Transverse colon (tissue), 4 donors: ENCODE measurements around the gene PRSS50. TPM values are rescaled to one million over a fixed set of nuclear protein-coding genes. Genes with fewer than 3 reads are reported as not detected.

Experiments
- DNase-seq: peaks from one replicate; pipeline ENCODE4 v3.0.0-alpha.2; 2019
- H3K27ac ChIP-seq, 4 donors: fragments of 200-600 bp; sonication (generic); 2 replicates each; pipeline ENCODE4 v1.5.1; 2016 to 2018; ENCODE audit warnings: inconsistent platforms in 4 of 4
- H3K27me3 ChIP-seq: fragments of 200-600 bp; sonication (generic); 2 replicates; pipeline ENCODE4 v1.5.1; 2017; ENCODE audit warnings: inconsistent platforms
- H3K36me3 ChIP-seq, 4 donors: fragments of 200-600 bp; sonication (generic); 2 replicates each; pipeline ENCODE4 v1.5.1; 2017 to 2019; ENCODE audit warnings: inconsistent platforms in 4 of 4
- H3K4me1 ChIP-seq, 4 donors: fragments of 200-600 bp; sonication (generic); 2 replicates each; pipeline ENCODE4 v1.5.1; 2017 to 2020; ENCODE audit warnings: inconsistent platforms in 4 of 4
- H3K4me3 ChIP-seq, 4 donors: fragments of 200-600 bp; sonication (generic); 1 replicate in 1 of 4; 2 replicates in 3 of 4; pipeline versions ENCODE4 v1.5.1 to v1.6.1; 2017 to 2019; ENCODE audit warnings: inconsistent platforms in 4 of 4
- H3K9me3 ChIP-seq, 2 donors: fragments of 200-600 bp; sonication (generic); 2 replicates each; pipeline ENCODE4 v1.5.1; 2017 to 2019; ENCODE audit warnings: inconsistent platforms in 2 of 2
- EP300 ChIP-seq: sonication (generic); formaldehyde crosslinking; IDR thresholded peaks from one replicate; pipeline ENCODE4 v1.6.1; 2017; ENCODE audit warnings: antibody characterized with exemption, low read depth
- POLR2A ChIP-seq: fragments of 450-650 bp; IDR thresholded peaks from one replicate; pipeline ENCODE4 v1.6.1; 2016; ENCODE audit warnings: antibody characterized with exemption, mild to moderate bottlenecking, moderate library complexity
- POLR2AphosphoS5 ChIP-seq, 3 donors: sonication (generic); formaldehyde crosslinking; IDR thresholded peaks; one replicate each; pipeline ENCODE4 v1.6.1; 2016; ENCODE audit warnings: antibody characterized with exemption in 3 of 3
- WGBS, 2 donors: methylation state at CpG; one replicate each; pipeline ENCODE4 v1.1.5; 2018; ENCODE audit warnings: low coverage in 1 of 2; 5-methylcytosine and 5-hydroxymethylcytosine counted together
- in situ Hi-C, 4 donors: fragments of 200-750 bp; cut with MboI; loops; one replicate each; pipeline versions ENCODE4 v1.15.0 to v1.15.1; 2017; ENCODE audit warnings: low sequenced_read_pairs in 3 of 4, low pct_ligation_motif_present in 1 of 4, low pct_unique_long_range_greater_than_20kb in 1 of 4
- intact Hi-C: fragments of 100-400 bp; cut with DNase I; formaldehyde crosslinking; loops from one replicate; pipeline ENCODE4 v1.15.1; 2023; ENCODE audit warnings: low total_unique reads
- total RNA-seq, 4 donors: library from RNA; depleted of rRNA; stranded (reverse); fragments of >200 nt; gene quantifications; one replicate each; pipeline ENCODE4 v1.1.0, GENCODE V29; 2016
- TF ChIP-seq, protein P1 (sequence below), 5 experiments: fragments of 200-600 bp in 3 of 5; fragments of 450-650 bp in 2 of 5; sonication (generic) in 3 of 5; IDR thresholded peaks; 1 replicate in 2 of 5; 2 replicates in 3 of 5; pipeline ENCODE4 v1.5.1; 2016 to 2017; ENCODE audit warnings: antibody characterized with exemption in 5 of 5, inconsistent platforms in 3 of 5, mild to moderate bottlenecking in 2 of 5, moderate library complexity in 1 of 5

Gene PRSS50
- total RNA-seq, 4 donors from 2014 or later: 0.14 TPM; not detected in 3

GRCh38 chr3:46709157-46709654 lies 8.5 kb downstream of the PRSS50 start:
- intact Hi-C loops (loop anchor here (10.0 kb wide), 1 partner anchor 156 kb away; the partner anchor contains the start of gene MYL3), in situ Hi-C loops (loop anchor here (25.0 kb wide), 4 partner anchors 153 to 653 kb away; partner anchors contain the start of gene MYL3 (in 1 of the 4))
- no peaks in the 10 kb centered on the region for H3K27me3 ChIP-seq
- H3K9me3 ChIP-seq: no peaks in the 10 kb centered on the region
- no peak overlapping the region for H3K27ac ChIP-seq
- 60 to 89% methylated on average over 1 to 7 of the region's 7 CpGs for WGBS, 2 donors
- TF ChIP-seq POLR2AphosphoS5 (IDR thresholded peaks at IDR 0.05) (no peak), POLR2A (no peak), EP300 (no peak)
- TF ChIP-seq, protein P1, sequence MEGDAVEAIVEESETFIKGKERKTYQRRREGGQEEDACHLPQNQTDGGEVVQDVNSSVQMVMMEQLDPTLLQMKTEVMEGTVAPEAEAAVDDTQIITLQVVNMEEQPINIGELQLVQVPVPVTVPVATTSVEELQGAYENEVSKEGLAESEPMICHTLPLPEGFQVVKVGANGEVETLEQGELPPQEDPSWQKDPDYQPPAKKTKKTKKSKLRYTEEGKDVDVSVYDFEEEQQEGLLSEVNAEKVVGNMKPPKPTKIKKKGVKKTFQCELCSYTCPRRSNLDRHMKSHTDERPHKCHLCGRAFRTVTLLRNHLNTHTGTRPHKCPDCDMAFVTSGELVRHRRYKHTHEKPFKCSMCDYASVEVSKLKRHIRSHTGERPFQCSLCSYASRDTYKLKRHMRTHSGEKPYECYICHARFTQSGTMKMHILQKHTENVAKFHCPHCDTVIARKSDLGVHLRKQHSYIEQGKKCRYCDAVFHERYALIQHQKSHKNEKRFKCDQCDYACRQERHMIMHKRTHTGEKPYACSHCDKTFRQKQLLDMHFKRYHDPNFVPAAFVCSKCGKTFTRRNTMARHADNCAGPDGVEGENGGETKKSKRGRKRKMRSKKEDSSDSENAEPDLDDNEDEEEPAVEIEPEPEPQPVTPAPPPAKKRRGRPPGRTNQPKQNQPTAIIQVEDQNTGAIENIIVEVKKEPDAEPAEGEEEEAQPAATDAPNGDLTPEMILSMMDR (IDR thresholded peaks at IDR 0.05): no peak
- no peak overlapping the region for H3K4me3 ChIP-seq
- H3K36me3 ChIP-seq: no peaks in the 10 kb centered on the region
- no peaks in the 10 kb centered on the region for H3K4me1 ChIP-seq
- no peak for DNase-seq

DNA sequence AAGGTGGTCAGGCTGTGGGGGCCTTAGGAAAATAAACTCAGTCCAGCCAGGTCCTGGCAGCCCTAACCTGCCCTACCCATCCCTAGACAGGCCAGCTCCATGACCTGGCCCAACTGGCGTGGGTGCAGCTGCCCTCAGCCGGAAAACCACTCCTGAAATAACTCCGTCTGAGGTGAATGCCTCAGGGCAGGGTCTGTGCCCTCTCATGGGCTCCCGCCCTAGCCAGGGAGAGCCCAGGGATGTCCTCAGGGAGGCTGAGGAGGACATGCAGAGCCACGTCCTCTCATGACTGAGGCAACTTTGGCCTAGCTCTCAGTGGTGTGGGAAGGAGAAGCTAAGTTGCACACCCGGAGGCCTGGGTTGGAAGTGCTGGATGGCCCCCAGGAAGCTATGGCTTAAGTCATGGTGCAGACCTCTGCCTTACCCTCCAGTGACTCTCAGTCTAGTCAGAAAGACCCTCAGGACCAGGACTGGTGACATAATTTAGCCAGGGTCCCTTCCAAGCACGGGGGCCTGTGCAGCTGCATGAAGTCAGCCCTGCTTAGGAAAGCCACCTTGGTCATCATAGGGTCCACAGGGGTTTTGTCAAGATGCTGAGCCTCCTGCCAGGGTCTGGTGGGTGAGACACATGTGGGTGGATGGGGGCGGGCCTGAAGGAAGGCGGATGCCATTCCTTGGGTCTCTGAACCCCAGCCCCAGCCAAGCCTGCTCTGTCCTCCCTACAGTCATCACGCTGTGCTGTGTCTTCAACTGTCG lies 9.1 kb downstream of the PRSS50 start:
- Histone ChIP-seq H3K27me3 (peaks cover 3% of the 10 kb centered on the region), H3K4me1 (no peaks in the 10 kb centered on the region), H3K4me3 (no peak overlapping the region), H3K9me3 (no peaks in the 10 kb centered on the region), H3K27ac (no peak overlapping the region), H3K36me3 (no peaks in the 10 kb centered on the region)
- intact Hi-C loops (loop anchor here (10.0 kb wide), 1 partner anchor 156 kb away; the partner anchor contains the start of gene MYL3), in situ Hi-C loops (loop anchor here (25.0 kb wide), 4 partner anchors 154 to 654 kb away; partner anchors contain the start of gene MYL3 (in 1 of the 4))
- DNase-seq: peak; percentile 3
- 88% methylated on average over 10 of the region's 11 CpGs; no CpG with 5 or more reads in 1 of the 2 donors for WGBS, 2 donors
- TF ChIP-seq POLR2A: no peak
- no peak for TF ChIP-seq EP300
- TF ChIP-seq POLR2AphosphoS5 (IDR thresholded peaks at IDR 0.05): no peak
- TF ChIP-seq, protein P1 (IDR thresholded peaks at IDR 0.05): no peak

DNA sequence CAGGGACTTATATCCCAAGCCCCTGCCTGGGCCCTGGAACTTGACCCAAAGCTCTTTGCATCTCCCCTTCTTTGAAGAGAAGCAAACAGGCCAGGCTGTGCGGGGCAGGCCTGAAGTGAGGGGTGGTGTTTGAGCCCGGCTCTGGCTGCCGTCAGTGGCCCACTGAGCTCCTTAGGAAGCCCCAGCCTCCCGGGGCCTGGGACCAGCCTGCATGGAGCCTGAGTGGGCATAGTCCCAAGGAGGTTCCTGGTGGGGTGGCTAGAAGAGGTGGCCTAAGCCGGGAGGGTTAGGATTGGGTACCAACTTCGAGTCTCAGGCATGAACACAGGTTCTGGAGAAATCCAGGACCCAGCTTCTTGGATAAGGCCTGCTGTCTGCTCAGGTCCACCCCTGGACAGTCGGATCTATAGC lies 10.1 kb downstream of the PRSS50 start:
- Histone ChIP-seq H3K4me1 (no peaks in the 10 kb centered on the region), H3K27me3 (peaks cover 4% of the 10 kb centered on the region), H3K27ac (no peak overlapping the region), H3K9me3 (no peaks in the 10 kb centered on the region), H3K4me3 (no peak overlapping the region), H3K36me3 (no peaks in the 10 kb centered on the region)
- intact Hi-C loops (loop anchor here (10.0 kb wide), 1 partner anchor 157 kb away; the partner anchor contains the start of gene MYL3), in situ Hi-C loops (loop anchor here (25.0 kb wide), 4 partner anchors 155 to 655 kb away; partner anchors contain the start of gene MYL3 (in 1 of the 4))
- peak; percentile 5 for DNase-seq
- TF ChIP-seq POLR2AphosphoS5 (IDR thresholded peaks at IDR 0.05) (no peak), POLR2A (no peak), EP300 (no peak)
- TF ChIP-seq, protein P1 (IDR thresholded peaks at IDR 0.05): no peak
- 60 to 78% methylated on average over 1 to 7 of the region's 7 CpGs for WGBS, 2 donors

- Histone ChIP-seq H3K27me3 (peaks cover 11% of the 10 kb centered on the region), H3K4me1 (no peaks in the 10 kb centered on the region), H3K27ac (no peak overlapping the region), H3K36me3 (no peaks in the 10 kb centered on the region), H3K4me3 (no peak overlapping the region), H3K9me3 (no peaks in the 10 kb centered on the region)
- in situ Hi-C loops (loop anchor here (25.0 kb wide), 4 partner anchors 155 to 655 kb away; partner anchors contain the start of gene MYL3 (in 1 of the 4)), intact Hi-C loops (loop anchor here (10.0 kb wide), 1 partner anchor 158 kb away; the partner anchor contains the start of gene MYL3)
- WGBS, 2 donors: 74 to 100% methylated on average over 1 to 13 of the region's 13 CpGs
- TF ChIP-seq POLR2AphosphoS5 (IDR thresholded peaks at IDR 0.05) (no peak), EP300 (no peak), POLR2A (no peak)
- TF ChIP-seq, protein P1 (IDR thresholded peaks at IDR 0.05): no peak
- DNase-seq: peak; percentile 5
These were observed 10.7 kb downstream of the PRSS50 start for GRCh38 chr3:46706771-46707582.
